CD8-positive, alpha-beta memory T cell (primary cell): Measurements from ENCODE around the gene MYMX. TPM values are rescaled to one million over a fixed set of nuclear protein-coding genes. Genes with fewer than 3 reads are reported as not detected.

Experiments
- CTCF ChIA-PET: fragments of 350-600 bp; sonication (Branson Sonifier 250); formaldehyde crosslinking; loops from one replicate; lab custom pipeline; 2021; ENCODE audit warnings: antibody characterized with exemption; lab: Charles Lee
- POLR2A ChIA-PET: fragments of 350-600 bp; sonication (Branson Sonifier 250); formaldehyde crosslinking; loops from one replicate; lab custom pipeline; 2021; ENCODE audit warnings: antibody characterized with exemption; lab: Charles Lee
- DNase-seq, 5 donors: peaks; one replicate each; pipeline versions ENCODE4 v3.0.0 to v3.0.0-alpha.2; 2020 to 2022; ENCODE audit warnings: mixed read lengths in 1 of 5
- H3K27ac ChIP-seq: one replicate; pipeline ENCODE4 v1.7.0; 2013; ENCODE audit warnings: low read depth, mild to moderate bottlenecking, low read length, moderate library complexity
- H3K27me3 ChIP-seq: 2 replicates; pipeline ENCODE4 v1.7.0; 2013; ENCODE audit warnings: low read length, mild to moderate bottlenecking; ENCODE audit not compliant: insufficient read depth, poor library complexity, severe bottlenecking
- H3K36me3 ChIP-seq: 2 replicates; pipeline ENCODE4 v1.7.0; 2013; ENCODE audit warnings: mild to moderate bottlenecking, low read length, moderate library complexity; ENCODE audit not compliant: insufficient read depth
- H3K4me1 ChIP-seq: 2 replicates; pipeline ENCODE4 v1.7.0; 2013; ENCODE audit warnings: mild to moderate bottlenecking, low read length, moderate library complexity; ENCODE audit not compliant: insufficient read depth
- H3K4me3 ChIP-seq: 2 replicates; pipeline ENCODE4 v1.7.0; 2013; ENCODE audit warnings: mild to moderate bottlenecking, low read length
- H3K9me3 ChIP-seq: 2 replicates; pipeline ENCODE4 v1.7.0; 2013; ENCODE audit warnings: mild to moderate bottlenecking, low read length
- H3K27ac Mint-ChIP-seq, 8 donors: one replicate each; pipeline ENCODE4 v1.8.0; 2020 to 2021; ENCODE audit warnings: mixed read lengths in 8 of 8, mild to moderate bottlenecking in 6 of 8, inconsistent platforms in 3 of 8, moderate library complexity in 3 of 8
- H3K27me3 Mint-ChIP-seq, 2 donors: one replicate each; pipeline ENCODE4 v1.8.0; 2020 to 2021; ENCODE audit warnings: mixed read lengths in 2 of 2, mild to moderate bottlenecking in 1 of 2, moderate library complexity in 1 of 2
- H3K36me3 Mint-ChIP-seq, 3 donors: one replicate each; pipeline ENCODE4 v1.8.0; 2020 to 2021; ENCODE audit warnings: mixed read lengths in 3 of 3, inconsistent platforms in 1 of 3, mild to moderate bottlenecking in 1 of 3
- H3K4me1 Mint-ChIP-seq, 3 donors: one replicate each; pipeline ENCODE4 v1.8.0; 2020 to 2021; ENCODE audit warnings: mixed read lengths in 3 of 3, inconsistent platforms in 1 of 3, mild to moderate bottlenecking in 1 of 3
- H3K4me3 Mint-ChIP-seq, 7 donors: one replicate each; pipeline ENCODE4 v1.8.0; 2020 to 2021; ENCODE audit warnings: mixed read lengths in 7 of 7, mild to moderate bottlenecking in 6 of 7, moderate library complexity in 4 of 7, inconsistent platforms in 2 of 7
- H3K9me3 Mint-ChIP-seq, 5 donors: one replicate each; pipeline ENCODE4 v1.8.0; 2020 to 2022; ENCODE audit warnings: mixed read lengths in 5 of 5, mild to moderate bottlenecking in 3 of 5, moderate library complexity in 2 of 5, inconsistent platforms in 1 of 5
- polyA plus RNA-seq: library from polyadenylated mRNA; unstranded; fragments of 300-500 nt; fragmentation: Illumina TruSeq; gene quantifications from one replicate; pipeline ENCODE4 v1.2.3, GENCODE V29; 2021
- total RNA-seq, 2 experiments: library from RNA; stranded (reverse); gene quantifications; one replicate each; pipeline ENCODE4 v1.2.3, GENCODE V29; 2021

MYMX gene
- total and polyA plus RNA-seq, 3 experiments from 2014 or later, result not detected

GRCh38 chr6:44266347-44266746 lies 49.6 kb downstream of the MYMX start:
- peak in 1 of 5 donors; percentile 45 for DNase-seq
- peaks cover 21% of the 10 kb centered on the region in 2 donors for H3K27me3 Mint-ChIP-seq
- H3K27ac Mint-ChIP-seq, result peak overlapping the region in 7 of 8 donors; percentile 67 to 96 (median 94)
- H3K4me3 ChIP-seq, result no peak overlapping the region
- no peaks in the 10 kb centered on the region for H3K9me3 Mint-ChIP-seq
- H3K4me1 ChIP-seq, result peaks cover 30% of the 10 kb centered on the region
- H3K36me3 Mint-ChIP-seq, result peaks cover 0 to 14% (median 0%) of the 10 kb centered on the region in 3 donors
- H3K4me1 Mint-ChIP-seq, result peaks cover 38 to 51% (median 45%) of the 10 kb centered on the region in 3 donors
- POLR2A ChIA-PET, result interaction anchor here (2.5 kb wide), 1 partner anchor 11 kb away, joined by 10 read pairs; no protein-coding TSS in a partner anchor
- H3K4me3 Mint-ChIP-seq, result peak overlapping the region; percentile 56 to 96 (median 89)
- CTCF ChIA-PET, result interaction anchor here (0.7 to 5.5 kb wide), 8 partner anchors 11 to 97 kb away, joined by 3 to 53 read pairs (median 4); partner anchors contain the start of gene SLC35B2
- no peaks in the 10 kb centered on the region for H3K36me3 ChIP-seq
- no peaks in the 10 kb centered on the region for H3K9me3 ChIP-seq
- H3K27me3 ChIP-seq, result peaks cover 25% of the 10 kb centered on the region
- H3K27ac ChIP-seq, result no peak overlapping the region

- CTCF ChIA-PET, result interaction anchor here (0.7 to 5.5 kb wide), 12 partner anchors 12 to 114 kb away, joined by 3 to 53 read pairs (median 4); partner anchors contain the start of gene SLC35B2
- H3K9me3 ChIP-seq, result no peaks in the 10 kb centered on the region
- no peak for DNase-seq
- POLR2A ChIA-PET, result interaction anchor here (1.3 kb wide), 1 partner anchor 10 kb away, joined by 3 read pairs; no protein-coding TSS in a partner anchor
- no peaks in the 10 kb centered on the region for H3K36me3 ChIP-seq
- no peak overlapping the region for H3K27ac ChIP-seq
- peak overlapping the region in 7 of 8 donors; percentile 79 to 96 (median 94) for H3K27ac Mint-ChIP-seq
- no peaks in the 10 kb centered on the region for H3K9me3 Mint-ChIP-seq
- peaks cover 34% of the 10 kb centered on the region for H3K27me3 ChIP-seq
- peaks cover 25% of the 10 kb centered on the region for H3K4me1 ChIP-seq
- H3K27me3 Mint-ChIP-seq, result peaks cover 30% of the 10 kb centered on the region in 2 donors
- H3K4me3 ChIP-seq, result no peak overlapping the region
- peak overlapping the region in 3 of 7 donors; percentile 23 to 93 (median 54) for H3K4me3 Mint-ChIP-seq
- peaks cover 0 to 11% (median 0%) of the 10 kb centered on the region in 3 donors for H3K36me3 Mint-ChIP-seq
- H3K4me1 Mint-ChIP-seq, result peaks cover 34 to 48% (median 45%) of the 10 kb centered on the region in 3 donors
Observed at GRCh38 chr6:44267252-44267651, 50.5 kb downstream of the MYMX start.

Other genes with a start within 250 kb of the MYMX start
- 10 to 100 TPM; 48.5 to 48.7 TPM for gene MRPL14, start 89.5 kb upstream of the MYMX start, total RNA-seq
- 108 TPM for gene MRPL14, start 89.5 kb upstream of the MYMX start, polyA plus RNA-seq
- 10 to 100 TPM; 18.4 to 20.3 TPM for gene TMEM63B, start 89.4 kb upstream of the MYMX start, total RNA-seq
- gene TMEM63B, start 89.4 kb upstream of the MYMX start, polyA plus RNA-seq, result 1.9 TPM
- gene CAPN11, start 58.1 kb upstream of the MYMX start, total RNA-seq, result not detected
- gene CAPN11, start 58.1 kb upstream of the MYMX start, polyA plus RNA-seq, result not detected
- gene SLC29A1, start 6.7 kb downstream of the MYMX start, total RNA-seq, result 100 to 1,000 TPM; 116 TPM
- gene SLC29A1, start 6.7 kb downstream of the MYMX start, polyA plus RNA-seq, result 3.6 TPM
- gene HSP90AB1, start 30.2 kb downstream of the MYMX start, total RNA-seq, result 1,000 to 10,000 TPM; 2,387 to 2,400 TPM
- gene HSP90AB1, start 30.2 kb downstream of the MYMX start, polyA plus RNA-seq, result 460 TPM
- gene SLC35B2, start 40.6 kb downstream of the MYMX start, total RNA-seq, result 10 to 100 TPM; 34.8 to 35.7 TPM
- 49.0 TPM for gene SLC35B2, start 40.6 kb downstream of the MYMX start, polyA plus RNA-seq
- 10 to 100 TPM; 33.1 to 34.3 TPM for gene NFKBIE, start 48.6 kb downstream of the MYMX start, total RNA-seq
- 5.3 TPM for gene NFKBIE, start 48.6 kb downstream of the MYMX start, polyA plus RNA-seq
- not detected for gene TMEM151B, start 53.5 kb downstream of the MYMX start, total RNA-seq
- gene TMEM151B, start 53.5 kb downstream of the MYMX start, polyA plus RNA-seq, result not detected
- 10 to 100 TPM; 25.8 to 27.7 TPM for gene AARS2, start 96.4 kb downstream of the MYMX start, total RNA-seq
- gene AARS2, start 96.4 kb downstream of the MYMX start, polyA plus RNA-seq, result 10.4 TPM
- gene SPATS1, start 125.7 kb downstream of the MYMX start, total RNA-seq, result not detected
- gene SPATS1, start 125.7 kb downstream of the MYMX start, polyA plus RNA-seq, result not detected
- 10 to 100 TPM; 27.4 to 29.9 TPM for gene CDC5L, start 170.8 kb downstream of the MYMX start, total RNA-seq
- gene CDC5L, start 170.8 kb downstream of the MYMX start, polyA plus RNA-seq, result 14.9 TPM